Aortic smooth muscle cell (primary cell): ENCODE measurements around the gene TARS2. TPM values are rescaled to one million over a fixed set of nuclear protein-coding genes. Genes with fewer than 3 reads are reported as not detected.

Experiments used
- total RNA-seq: library from RNA; depleted of rRNA; stranded (reverse); fragments of >200 nt; gene quantifications from 2 replicates; pipeline ENCODE4 v1.2.3, GENCODE V29; 2014

Gene TARS2
- 12.2 and 18.4 TPM in 2 replicates for total RNA-seq

GRCh38 chr1:150486966-150487762 is at the start of gene TARS2:
Gene TARS2 (plus strand): TSS chr1:150487419. CDS start chr1:150487451, 32 bp downstream.

GRCh38 chr1:150507912-150508864 is 21.0 kb downstream of the TARS2 start, which contains the start of gene ECM1:
Gene ECM1 (plus strand): TSS chr1:150508109. CDS start chr1:150508210, 101 bp downstream.

GRCh38 chr1:150515328-150516049 is 28.3 kb downstream of the TARS2 start, which contains the start of gene FALEC:
Gene FALEC (plus strand): TSS chr1:150515752.

GRCh38 chr1:150548632-150549495 is 61.6 kb downstream of the TARS2 start, which contains the start of gene ADAMTSL4:
Gene ADAMTSL4 (plus strand): TSS chr1:150549408. CDS start chr1:150552289, 2,881 bp downstream.

Other genes with a start within 250 kb of the TARS2 start
- not detected in 2 replicates for gene CA14, start 229.6 kb upstream of the TARS2 start, total RNA-seq
- 88.6 and 93.3 TPM in 2 replicates for gene APH1A, start 218.4 kb upstream of the TARS2 start, total RNA-seq
- gene C1orf54, start 214.6 kb upstream of the TARS2 start, total RNA-seq = 81.9 and 86.9 TPM in 2 replicates
- 8.9 and 9.6 TPM in 2 replicates for gene CIART, start 204.9 kb upstream of the TARS2 start, total RNA-seq
- gene MRPS21, start 193.6 kb upstream of the TARS2 start, total RNA-seq = 91.0 and 130 TPM in 2 replicates
- gene PRPF3, start 165.9 kb upstream of the TARS2 start, total RNA-seq = 40.6 and 43.3 TPM in 2 replicates
- gene RPRD2, start 123.3 kb upstream of the TARS2 start, total RNA-seq = 6.6 and 8.1 TPM in 2 replicates
- 16.4 and 22.4 TPM in 2 replicates for gene ECM1, start 20.7 kb downstream of the TARS2 start, total RNA-seq
- 0.31 TPM in 1 of 2 replicates, not detected in the other for gene FALEC, start 28.3 kb downstream of the TARS2 start, total RNA-seq
- gene ADAMTSL4, start 62.0 kb downstream of the TARS2 start, total RNA-seq = 6.3 and 10.4 TPM in 2 replicates
- 265 and 309 TPM in 2 replicates for gene MCL1, start 92.2 kb downstream of the TARS2 start, total RNA-seq
- gene ENSA, start 142.2 kb downstream of the TARS2 start, total RNA-seq = 105 and 112 TPM in 2 replicates
- gene GOLPH3L, start 209.7 kb downstream of the TARS2 start, total RNA-seq = 9.6 and 11.5 TPM in 2 replicates
- 0.31 and 0.40 TPM in 2 replicates for gene HORMAD1, start 233.5 kb downstream of the TARS2 start, total RNA-seq